Middle frontal gyrus (tissue), 1 donor: ENCODE results near the gene CARD19.

Experiments used
- DNase-seq: peaks from one replicate; pipeline ENCODE4 v3.0.0-alpha.2; 2015; ENCODE audit warnings: low spot score; ENCODE audit errors: extremely low spot score

CARD19 gene

GRCh38 chr9:93061791-93062763 lies 33.9 kb upstream of the CARD19 start:
- no peak for DNase-seq

- DNase-seq = no peak
These were observed 31.5 kb upstream of the CARD19 start for GRCh38 chr9:93064392-93065134.

GRCh38 chr9:93065135-93065720 lies 30.8 kb upstream of the CARD19 start:
- DNase-seq = no peak

- DNase-seq = no peak
These were observed 28.9 kb upstream of the CARD19 start for GRCh38 chr9:93066978-93067603.

GRCh38 chr9:93068956-93069355 lies 27.1 kb upstream of the CARD19 start:
- no peak for DNase-seq

- DNase-seq = no peak
These were observed 24.6 kb upstream of the CARD19 start for GRCh38 chr9:93071464-93071863.

GRCh38 chr9:93072383-93072795 lies 23.6 kb upstream of the CARD19 start:
- no peak for DNase-seq

- no peak for DNase-seq
These were observed 19.8 kb upstream of the CARD19 start for GRCh38 chr9:93076101-93076791.

- no peak for DNase-seq
These were observed 19.3 kb upstream of the CARD19 start for GRCh38 chr9:93076792-93077128.

GRCh38 chr9:93077367-93077766 lies 18.6 kb upstream of the CARD19 start:
- DNase-seq = no peak

- no peak for DNase-seq
These were observed 18.2 kb upstream of the CARD19 start for GRCh38 chr9:93077811-93078210.

GRCh38 chr9:93079371-93079770 lies 16.6 kb upstream of the CARD19 start:
- no peak for DNase-seq

- DNase-seq = no peak
These were observed 15.6 kb upstream of the CARD19 start for GRCh38 chr9:93080406-93080805.

GRCh38 chr9:93081081-93081529 lies 14.9 kb upstream of the CARD19 start:
- no peak for DNase-seq

GRCh38 chr9:93081931-93082330 lies 14.1 kb upstream of the CARD19 start:
- no peak for DNase-seq

GRCh38 chr9:93082841-93083411 lies 13.1 kb upstream of the CARD19 start:
- DNase-seq = no peak

- no peak for DNase-seq
These were observed 12.2 kb upstream of the CARD19 start for GRCh38 chr9:93083592-93084470.

GRCh38 chr9:93084471-93084881 lies 11.5 kb upstream of the CARD19 start:
- no peak for DNase-seq

- DNase-seq = no peak
These were observed 10.3 kb upstream of the CARD19 start for GRCh38 chr9:93085676-93086075.
